GM23338 (cell line): ENCODE data around the gene AHR.
"Not testable (repeated sequence)": the region's sequence is repeated elsewhere in the genome, so short reads cannot be mapped to it uniquely, and the experiment has no call there.

Source experiments
- CTCF ChIP-seq, 2 experiments: fragments of 200-600 bp in 1 of 2; sonication (generic) in 1 of 2; conservative IDR thresholded peaks; 2 replicates each; pipeline versions ENCODE4 v1.5.1 to v1.6.1; 2016 to 2017; ENCODE audit warnings: antibody characterized with exemption in 2 of 2, low read depth in 2 of 2, mild to moderate bottlenecking in 2 of 2, moderate library complexity in 1 of 2
- EZH2phosphoT487 ChIP-seq: fragments of 200-600 bp; sonication (generic); IDR thresholded peaks from one replicate; pipeline ENCODE4 v1.8.1; 2018; ENCODE audit warnings: antibody characterized with exemption; ENCODE audit not compliant: unreplicated experiment
- REST ChIP-seq: IDR thresholded peaks from one replicate; pipeline ENCODE4 v1.6.1; 2018; ENCODE audit warnings: antibody characterized with exemption; ENCODE audit not compliant: unreplicated experiment
- STAT1 ChIP-seq: IDR thresholded peaks from one replicate; pipeline ENCODE4 v1.6.1; 2016; ENCODE audit warnings: antibody characterized with exemption; ENCODE audit not compliant: unreplicated experiment
- ZNF331 ChIP-seq: fragments of 250-450 bp; sonication (Bioruptor Pico); IDR thresholded peaks from 2 replicates; pipeline ENCODE4 v1.5.0; 2020; ENCODE audit warnings: low read depth, mild to moderate bottlenecking, moderate library complexity

- TF ChIP-seq REST; EZH2phosphoT487; STAT1; ZNF331; CTCF (conservative IDR thresholded peaks at IDR 0.05; ENCODE audit: low read depth in 2 of 2): not testable (repeated sequence)
Measured at GRCh38 chr7:17394563-17394962, 96.1 kb downstream of the AHR start.
